ENCODE data around the gene MDFI. TPM values are rescaled to one million over a fixed set of nuclear protein-coding genes. Genes with fewer than 3 reads are reported as not detected.

Gene MDFI
- total RNA-seq, 4 donors from 2014 or later: 30.4 to 70.9 (median 39.8) TPM

- WGBS, 2 donors: 1 to 8% methylated on average over 7 of the region's 7 CpGs
- intact Hi-C loops (cut with DNase I; ENCODE audit: low total_unique reads): loop anchor here (5.0 kb wide), 1 partner anchor 170 kb away; no protein-coding TSS in a partner anchor
- DNase-seq (ENCODE audit: low spot score in 2 of 2): peak; percentile 77 to 94
- H3K4me3 ChIP-seq (ENCODE audit: low read depth, poor library complexity, severe bottlenecking): no peak overlapping the region
- TF ChIP-seq, protein P1, sequence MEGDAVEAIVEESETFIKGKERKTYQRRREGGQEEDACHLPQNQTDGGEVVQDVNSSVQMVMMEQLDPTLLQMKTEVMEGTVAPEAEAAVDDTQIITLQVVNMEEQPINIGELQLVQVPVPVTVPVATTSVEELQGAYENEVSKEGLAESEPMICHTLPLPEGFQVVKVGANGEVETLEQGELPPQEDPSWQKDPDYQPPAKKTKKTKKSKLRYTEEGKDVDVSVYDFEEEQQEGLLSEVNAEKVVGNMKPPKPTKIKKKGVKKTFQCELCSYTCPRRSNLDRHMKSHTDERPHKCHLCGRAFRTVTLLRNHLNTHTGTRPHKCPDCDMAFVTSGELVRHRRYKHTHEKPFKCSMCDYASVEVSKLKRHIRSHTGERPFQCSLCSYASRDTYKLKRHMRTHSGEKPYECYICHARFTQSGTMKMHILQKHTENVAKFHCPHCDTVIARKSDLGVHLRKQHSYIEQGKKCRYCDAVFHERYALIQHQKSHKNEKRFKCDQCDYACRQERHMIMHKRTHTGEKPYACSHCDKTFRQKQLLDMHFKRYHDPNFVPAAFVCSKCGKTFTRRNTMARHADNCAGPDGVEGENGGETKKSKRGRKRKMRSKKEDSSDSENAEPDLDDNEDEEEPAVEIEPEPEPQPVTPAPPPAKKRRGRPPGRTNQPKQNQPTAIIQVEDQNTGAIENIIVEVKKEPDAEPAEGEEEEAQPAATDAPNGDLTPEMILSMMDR (IDR thresholded peaks at IDR 0.05): no peak
- no peak for TF ChIP-seq POLR2A (IDR thresholded peaks at IDR 0.05)
Observed at GRCh38 chr6:41591859-41592502, 46.3 kb upstream of the MDFI start.

- intact Hi-C loops (cut with DNase I; ENCODE audit: low total_unique reads): loop anchor here (5.0 kb wide), 1 partner anchor 171 kb away; no protein-coding TSS in a partner anchor
- H3K4me3 ChIP-seq (ENCODE audit: low read depth, poor library complexity, severe bottlenecking): no peak overlapping the region
- no peak for DNase-seq (ENCODE audit: low spot score in 2 of 2)
- WGBS, 2 donors: 91 to 92% methylated on average over 24 of the region's 24 CpGs
- TF ChIP-seq, protein P1 (IDR thresholded peaks at IDR 0.05): no peak
- no peak for TF ChIP-seq POLR2A (IDR thresholded peaks at IDR 0.05)
Observed at GRCh38 chr6:41593406-41593805, 44.9 kb upstream of the MDFI start.

GRCh38 chr6:41593839-41594238 lies 44.4 kb upstream of the MDFI start:
- TF ChIP-seq, protein P1 (IDR thresholded peaks at IDR 0.05): no peak
- no peak for TF ChIP-seq POLR2A (IDR thresholded peaks at IDR 0.05)
- 82 to 84% methylated on average over 11 of the region's 11 CpGs for WGBS, 2 donors
- no peak overlapping the region for H3K4me3 ChIP-seq (ENCODE audit: low read depth, poor library complexity, severe bottlenecking)
- no peak for DNase-seq (ENCODE audit: low spot score in 2 of 2)
- intact Hi-C loops (cut with DNase I; ENCODE audit: low total_unique reads): loop anchor here (5.0 kb wide), 1 partner anchor 172 kb away; no protein-coding TSS in a partner anchor

- 67 to 69% methylated on average over 5 of the region's 5 CpGs for WGBS, 2 donors
- intact Hi-C loops (cut with DNase I; ENCODE audit: low total_unique reads): loop anchor here (5.0 kb wide), 1 partner anchor 172 kb away; no protein-coding TSS in a partner anchor
- DNase-seq (ENCODE audit: low spot score in 2 of 2): no peak
Observed at GRCh38 chr6:41594326-41594725, 43.9 kb upstream of the MDFI start.

DNA sequence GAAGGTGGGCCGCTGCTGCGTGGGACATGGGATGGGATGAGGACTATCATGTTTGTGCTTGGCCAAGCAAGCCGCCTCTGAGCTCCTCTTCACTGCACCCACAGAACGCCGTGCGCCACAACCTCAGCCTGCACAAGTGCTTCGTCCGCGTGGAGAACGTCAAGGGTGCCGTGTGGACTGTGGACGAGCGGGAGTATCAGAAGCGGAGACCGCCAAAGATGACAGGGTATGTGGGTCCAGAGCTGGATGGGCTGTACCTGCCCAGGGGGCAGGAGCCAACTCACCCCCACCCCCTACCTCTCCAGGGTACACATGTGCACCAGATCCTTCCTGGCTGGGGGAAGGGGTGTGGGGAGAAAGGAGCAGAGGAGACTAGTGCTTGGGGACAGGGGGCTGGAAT lies 43.5 kb upstream of the MDFI start:
- WGBS, 2 donors: 89 to 95% methylated on average over 11 to 15 of the region's 15 CpGs
- no peak for DNase-seq (ENCODE audit: low spot score in 2 of 2)
- H3K4me3 ChIP-seq (ENCODE audit: low read depth, poor library complexity, severe bottlenecking): no peak overlapping the region
- intact Hi-C loops (cut with DNase I; ENCODE audit: low total_unique reads): loop anchor here (5.0 kb wide), 1 partner anchor 172 kb away; no protein-coding TSS in a partner anchor
- no peak for TF ChIP-seq POLR2A (IDR thresholded peaks at IDR 0.05)
- TF ChIP-seq, protein P1 (IDR thresholded peaks at IDR 0.05): no peak

More at GRCh38 chr6:41594326-41594725, 43.9 kb upstream of the MDFI start:
- H3K4me3 ChIP-seq (ENCODE audit: low read depth, poor library complexity, severe bottlenecking): no peak overlapping the region
- no peak for TF ChIP-seq POLR2A (IDR thresholded peaks at IDR 0.05)
- TF ChIP-seq, protein P1 (IDR thresholded peaks at IDR 0.05): no peak
